ENCODE measurements around the gene ATP5F1D.
"Not testable (repeated sequence)": the region's sequence is repeated elsewhere in the genome, so short reads cannot be mapped to it uniquely, and the experiment has no call there.

The ATP5F1D gene

DNA sequence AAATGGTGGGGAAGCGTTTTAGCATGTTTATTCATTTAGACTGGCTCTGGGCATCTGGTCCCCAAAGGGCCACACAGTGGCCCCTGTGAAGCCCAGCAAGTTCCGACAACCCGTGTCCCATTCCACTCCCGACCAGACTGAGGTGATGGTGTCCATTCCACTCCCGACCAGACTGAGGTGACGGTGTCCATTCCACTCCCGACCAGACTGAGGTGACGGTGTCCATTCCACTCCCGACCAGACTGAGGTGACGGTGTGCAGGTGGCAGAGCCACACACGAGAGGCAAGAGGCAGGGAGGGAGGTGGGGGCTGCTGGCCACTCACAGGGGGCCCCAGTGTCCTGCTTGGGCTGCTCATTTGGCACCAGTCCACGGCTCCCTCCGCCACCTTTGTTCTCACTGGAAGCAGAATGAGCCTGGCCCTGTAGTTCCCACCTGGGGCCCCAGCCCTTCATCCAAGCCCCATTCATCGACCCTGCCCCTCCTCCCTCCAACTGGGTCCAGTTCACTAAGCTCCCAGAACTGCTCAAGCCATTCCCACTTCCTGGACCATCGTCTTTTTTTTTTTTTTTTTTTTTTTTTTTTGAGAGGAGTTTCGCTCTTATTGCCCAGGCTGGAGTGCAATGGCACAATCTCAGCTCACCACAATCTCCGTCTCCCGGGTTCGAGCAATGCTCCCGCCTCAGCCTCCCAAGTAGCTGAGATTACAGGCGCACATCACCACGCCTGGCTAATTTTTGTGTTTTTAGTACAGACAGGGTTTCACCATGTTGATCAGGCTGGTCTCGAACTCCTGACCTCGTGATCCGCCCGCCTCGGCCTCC lies 4.9 kb downstream of the ATP5F1D start:
- not testable (repeated sequence) for DNase-seq (ENCODE audit: low read depth in 1 of 2, low spot score in 1 of 2)

DNA sequence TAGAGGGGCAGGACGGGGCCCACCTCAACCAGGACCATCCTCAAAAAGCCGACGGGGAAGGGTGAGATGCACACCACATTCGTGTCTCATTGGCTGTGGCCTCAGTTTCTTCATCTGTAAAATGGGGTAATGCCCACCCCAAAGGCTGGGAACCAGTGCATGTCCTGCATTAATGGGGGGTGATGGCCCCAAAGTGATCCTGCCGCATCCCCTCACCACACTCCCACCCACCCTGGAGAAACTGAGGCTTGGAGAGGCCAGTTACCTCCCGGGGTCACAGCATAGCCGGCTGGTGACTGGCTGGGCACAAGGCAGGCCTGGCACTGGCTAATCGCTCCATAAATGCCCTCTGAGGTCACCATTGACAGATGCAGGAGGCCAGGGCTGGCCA lies 6.2 kb downstream of the ATP5F1D start:
- no peak for DNase-seq (ENCODE audit: low read depth in 1 of 2, low spot score in 1 of 2)

DNA sequence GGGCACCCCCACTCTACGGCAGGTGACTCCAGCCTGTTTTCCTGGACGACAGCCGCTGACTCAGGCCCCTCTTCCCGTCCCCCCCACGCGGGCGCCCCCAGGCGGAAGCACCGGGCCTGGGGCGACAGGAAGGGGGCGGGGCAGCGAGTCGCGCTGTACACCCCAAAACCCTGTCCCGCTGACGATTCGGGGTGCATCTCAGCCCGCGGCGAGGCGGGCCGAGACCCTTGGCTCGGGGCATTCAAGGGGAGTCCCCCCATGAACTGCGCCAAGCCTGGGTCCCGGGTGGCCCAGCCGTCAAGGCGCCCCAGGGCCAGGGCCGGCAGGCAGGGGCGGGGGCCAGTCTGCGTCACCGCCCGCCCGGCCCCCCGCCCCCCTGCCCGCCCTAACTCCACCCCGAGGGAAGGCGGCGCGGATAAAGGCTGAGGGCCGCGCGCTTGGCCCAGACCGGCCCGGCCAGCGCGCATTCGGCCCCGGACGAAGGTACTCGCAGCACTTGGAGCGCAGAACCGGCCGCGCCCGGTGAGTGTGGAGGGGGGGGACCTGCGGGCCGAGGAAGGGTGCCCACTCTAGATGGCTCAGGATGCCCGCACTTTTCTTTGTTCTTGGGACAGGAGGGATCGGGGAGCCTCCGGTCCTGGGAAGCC lies 6.7 kb downstream of the ATP5F1D start, which contains the start of gene MIDN:
Gene MIDN (plus strand): TSS at position 445 of the 647 bp plus-strand sequence. CDS start 1,714 bp downstream, outside the sequence.
- no peak for DNase-seq (ENCODE audit: low read depth in 1 of 2, low spot score in 1 of 2)

DNA sequence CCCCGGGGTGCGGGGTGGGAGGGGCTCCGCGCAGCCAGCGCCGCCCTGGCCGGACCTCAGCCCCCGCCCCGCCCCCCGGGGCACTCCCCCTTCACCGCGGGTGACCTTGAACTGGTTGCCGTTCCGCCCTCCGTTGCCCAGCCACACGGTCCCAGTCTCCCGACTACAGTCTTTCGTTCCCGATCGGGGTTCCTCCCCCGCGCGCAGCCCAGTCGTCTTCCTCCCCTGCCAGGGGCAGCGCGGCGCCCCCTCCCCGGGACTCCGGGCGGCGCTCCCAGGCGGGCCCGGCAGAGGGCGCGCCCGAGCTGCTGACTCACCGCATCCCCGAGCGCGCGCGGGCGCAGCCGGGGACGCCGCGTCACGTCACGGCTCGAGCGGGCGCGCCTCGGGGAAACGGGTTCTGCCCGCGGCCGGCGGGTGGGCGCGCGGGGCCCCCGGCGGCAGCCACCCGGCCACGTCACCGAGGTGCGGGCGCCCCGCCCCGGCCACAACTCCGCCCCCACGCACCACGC lies 7.3 kb downstream of the ATP5F1D start:
- DNase-seq (ENCODE audit: low read depth in 1 of 2, low spot score in 1 of 2), result peak; percentile 65 to 79

DNA sequence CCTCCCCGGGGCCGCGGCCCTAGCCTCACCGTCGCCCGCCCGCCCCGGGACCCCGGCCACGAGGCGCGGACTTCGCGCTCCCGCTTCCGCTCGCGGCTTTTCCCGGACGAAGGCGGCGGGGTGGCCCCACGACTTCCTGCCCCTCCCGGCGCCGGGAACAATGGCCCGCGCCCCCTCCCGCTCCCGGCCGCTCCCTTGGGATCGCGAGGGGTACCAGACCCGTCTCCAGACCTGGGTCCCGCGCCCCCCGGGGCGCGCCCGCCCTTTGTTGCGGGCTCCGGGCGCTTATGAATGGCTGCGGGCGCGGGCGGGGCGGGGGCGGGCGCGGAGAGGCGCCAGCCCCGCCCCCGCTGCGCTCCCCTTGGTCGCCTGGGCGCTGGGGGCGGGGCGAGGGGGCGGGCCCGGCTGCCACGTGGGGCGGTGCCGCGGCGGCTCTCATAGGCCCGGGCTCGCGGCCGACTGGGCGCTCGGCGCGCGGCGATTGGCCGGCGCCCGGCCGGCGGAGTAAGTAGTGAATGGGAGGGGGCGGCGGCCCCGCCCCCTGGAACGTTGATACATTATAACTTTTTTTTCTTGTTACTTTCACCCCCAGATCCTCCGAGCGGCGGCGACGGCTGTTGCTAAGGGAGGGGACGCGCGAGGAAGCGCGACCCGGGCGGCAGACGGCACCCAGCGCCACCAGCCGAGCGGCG lies 7.9 kb downstream of the ATP5F1D start:
- peak; percentile 91 to 92 for DNase-seq (ENCODE audit: low read depth in 1 of 2, low spot score in 1 of 2)

DNA sequence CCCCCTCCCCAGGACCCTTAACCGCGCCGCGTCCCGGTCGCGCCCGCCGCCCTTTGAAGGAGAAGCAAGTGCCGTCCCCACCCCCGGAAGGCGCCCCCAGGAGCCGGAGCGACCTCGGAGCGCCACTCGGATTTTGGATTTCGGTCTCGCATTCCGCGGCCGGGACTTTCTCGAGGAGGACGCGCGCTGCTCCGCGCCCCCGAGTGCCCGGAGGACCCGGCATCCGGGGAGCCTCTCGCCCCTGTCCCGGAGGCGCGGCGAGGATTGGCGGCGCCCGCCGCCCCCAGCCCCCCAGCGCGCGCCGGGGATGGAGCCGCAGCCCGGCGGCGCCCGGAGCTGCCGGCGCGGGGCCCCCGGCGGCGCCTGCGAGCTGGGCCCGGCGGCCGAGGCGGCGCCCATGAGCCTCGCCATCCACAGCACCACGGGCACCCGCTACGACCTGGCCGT lies 8.5 kb downstream of the ATP5F1D start:
- DNase-seq (ENCODE audit: low read depth in 1 of 2, low spot score in 1 of 2), result no peak

DNA sequence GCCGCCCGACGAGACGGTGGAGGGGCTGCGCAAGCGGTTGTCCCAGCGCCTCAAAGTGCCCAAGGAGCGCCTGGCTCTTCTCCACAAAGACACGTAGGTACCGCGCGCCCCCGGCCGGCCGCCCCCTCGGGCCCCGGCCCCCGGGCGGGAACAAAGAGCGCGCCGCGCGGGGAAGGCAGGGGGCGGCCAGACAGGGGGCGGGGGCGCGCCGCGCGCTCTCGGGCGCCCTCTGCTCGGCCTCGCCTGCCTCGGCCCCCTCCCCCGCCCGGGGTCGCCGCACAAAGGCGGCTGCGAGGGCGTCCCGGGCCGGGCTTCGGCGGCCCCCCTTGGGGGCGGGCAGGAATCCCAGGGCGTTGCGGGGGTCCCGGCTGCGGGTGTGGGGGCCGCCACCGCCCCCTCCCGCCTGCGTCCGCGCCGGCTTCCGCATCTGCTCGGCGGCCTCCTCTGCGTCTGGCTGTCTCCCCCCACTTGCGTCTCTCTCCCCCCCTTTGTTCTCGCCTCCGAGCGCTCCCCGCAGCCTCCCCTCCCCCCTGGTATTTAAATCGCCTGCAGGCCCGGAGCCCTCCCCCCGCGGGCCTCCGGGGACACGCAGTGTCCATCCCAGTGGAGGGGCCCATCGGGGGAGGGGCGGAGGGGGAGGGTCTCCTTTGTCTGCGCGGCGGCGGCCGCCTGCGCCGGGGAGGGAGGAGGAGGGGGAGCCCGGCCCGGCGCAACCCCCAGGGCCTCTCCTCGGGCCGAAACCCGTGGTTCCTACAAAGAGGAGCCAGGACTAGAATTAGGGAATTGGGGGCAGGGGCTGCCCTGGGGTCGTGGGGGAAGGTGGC lies 9.1 kb downstream of the ATP5F1D start:
- no peak for DNase-seq (ENCODE audit: low read depth in 1 of 2, low spot score in 1 of 2)

DNA sequence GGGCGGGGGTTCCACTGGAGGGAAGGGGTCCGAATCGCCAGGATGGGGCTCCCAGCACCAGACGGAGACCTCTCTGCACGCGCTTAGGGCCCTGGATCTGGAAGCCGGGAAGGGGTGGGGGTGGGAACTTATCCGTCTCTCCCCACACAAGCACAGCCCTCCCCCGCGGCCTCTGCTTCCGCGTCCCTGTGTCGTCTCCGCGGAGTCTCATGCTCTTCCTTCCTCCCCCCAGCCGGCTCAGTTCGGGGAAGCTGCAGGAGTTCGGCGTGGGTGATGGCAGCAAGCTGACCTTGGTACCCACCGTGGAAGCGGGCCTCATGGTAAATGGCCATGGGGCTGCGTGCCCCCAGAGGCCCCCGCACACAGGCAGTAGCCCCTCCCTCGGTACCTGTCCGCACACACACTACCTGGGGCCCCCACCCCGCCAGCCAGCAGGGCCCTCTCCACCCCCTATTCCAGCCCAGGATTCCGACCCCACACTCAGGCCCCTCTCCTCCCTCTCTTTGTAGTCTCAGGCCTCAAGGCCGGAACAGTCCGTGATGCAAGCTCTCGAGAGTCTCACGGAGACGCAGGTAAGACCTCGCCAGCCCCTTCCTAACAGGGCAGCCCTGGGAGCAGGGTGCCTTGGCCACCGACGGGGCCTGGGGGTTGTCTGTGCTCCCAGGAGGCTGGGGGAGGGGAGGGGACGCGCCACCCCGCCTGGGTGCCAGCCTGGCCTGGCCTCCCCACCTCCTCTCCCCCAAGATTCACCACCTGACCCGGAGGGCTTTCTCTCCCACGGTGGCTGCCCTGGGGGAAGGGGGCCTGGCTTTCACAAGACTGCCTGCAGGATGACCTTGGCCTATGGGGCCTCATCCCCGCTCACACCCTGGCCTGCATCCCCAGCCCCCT lies 10.0 kb downstream of the ATP5F1D start:
- peak in 1 of 2 donors; percentile 46 for DNase-seq (ENCODE audit: low read depth in 1 of 2, low spot score in 1 of 2)

DNA sequence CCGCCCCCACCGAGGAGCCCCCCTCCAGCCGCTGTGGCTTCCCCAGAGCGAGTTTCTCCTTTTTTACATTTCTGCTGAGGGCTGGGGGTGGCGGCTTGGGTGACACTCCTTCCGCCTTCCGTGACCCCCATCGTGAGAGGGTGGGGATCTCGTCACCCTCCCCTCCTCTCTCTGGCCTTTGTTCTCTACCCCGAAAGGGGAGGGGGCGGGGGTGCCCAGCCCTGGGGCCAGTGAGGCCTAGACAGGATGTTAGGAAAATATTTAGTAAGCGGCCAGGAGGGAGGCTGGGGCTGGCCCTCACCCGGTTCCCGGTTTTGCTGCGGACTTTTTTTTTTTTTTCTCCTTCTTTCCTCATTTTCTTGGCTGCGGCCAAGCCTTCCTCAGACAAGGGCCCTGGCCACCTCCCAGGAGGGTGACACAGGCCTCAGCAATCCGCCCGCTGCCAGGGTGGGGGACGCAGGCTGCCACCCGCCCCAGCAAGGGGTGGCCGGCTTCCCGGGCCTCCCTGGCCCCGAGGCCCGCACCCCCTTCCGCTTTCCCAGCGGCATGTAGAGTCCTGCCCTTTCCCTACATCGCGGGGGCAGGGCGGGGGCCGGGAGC lies 10.8 kb downstream of the ATP5F1D start:
- no peak for DNase-seq (ENCODE audit: low read depth in 1 of 2, low spot score in 1 of 2)

DNA sequence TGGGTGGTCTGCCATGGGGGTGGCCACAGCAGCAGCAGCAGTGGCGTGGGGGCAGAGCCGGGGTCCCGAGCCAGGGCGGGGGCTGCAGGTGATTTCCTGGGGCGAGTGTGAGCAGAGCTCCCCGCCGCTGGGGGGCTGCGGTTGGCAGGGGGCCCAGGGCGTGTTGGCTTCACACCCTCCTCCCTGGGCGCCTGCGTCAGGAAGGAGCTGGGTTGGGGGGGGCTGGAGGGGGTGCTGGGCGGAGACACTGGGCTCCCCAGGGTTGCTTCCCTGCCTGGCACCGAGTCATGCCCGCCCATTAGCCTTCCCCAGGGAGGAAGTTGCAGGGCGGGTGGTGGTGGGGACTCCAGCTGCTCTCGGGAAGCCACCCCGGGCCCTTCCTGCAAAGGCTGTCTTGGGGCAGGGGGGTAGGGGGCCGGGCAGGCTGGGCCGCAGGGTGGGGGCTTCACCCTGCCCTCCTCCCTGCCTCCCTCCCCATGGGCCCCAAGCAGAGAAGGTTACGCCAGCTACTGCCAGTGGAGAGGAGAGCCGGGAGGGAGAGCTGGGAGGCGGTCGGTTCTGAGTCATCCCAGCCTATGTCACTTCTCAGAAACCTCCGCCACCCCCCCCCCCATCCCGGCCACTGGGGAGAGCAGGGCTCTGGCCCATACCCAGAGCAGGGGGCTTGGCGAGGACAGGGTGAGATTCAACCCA lies 11.4 kb downstream of the ATP5F1D start:
- DNase-seq (ENCODE audit: low read depth in 1 of 2, low spot score in 1 of 2), result peak in 1 of 2 donors; percentile 56

DNA sequence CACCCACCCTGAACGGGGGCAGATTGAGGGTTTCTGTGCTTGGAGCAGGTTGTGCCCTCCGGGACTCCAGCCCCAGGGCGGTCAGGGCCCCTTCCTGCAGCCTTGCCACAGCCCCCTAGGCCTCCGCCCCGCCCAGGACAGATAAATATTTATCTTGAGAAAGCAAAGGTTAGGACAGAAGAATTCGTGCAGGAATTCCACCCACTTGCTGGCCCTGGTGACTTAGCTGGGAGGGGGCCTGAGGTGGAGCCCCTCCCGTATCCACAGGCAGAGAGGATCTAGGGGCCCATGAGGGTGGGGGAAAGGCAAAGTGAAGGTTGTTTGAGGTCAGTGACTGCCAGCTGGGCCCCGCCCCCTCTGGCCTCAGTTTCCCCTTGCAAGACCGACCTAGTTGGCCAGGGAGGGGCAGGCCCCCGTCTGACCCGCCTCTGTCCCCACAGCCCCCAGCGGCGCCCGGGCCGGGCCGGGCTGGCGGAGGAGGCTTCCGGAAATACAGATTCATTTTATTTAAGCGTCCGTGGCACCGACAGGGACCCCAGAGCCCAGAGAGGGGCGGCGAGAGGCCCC lies 12.0 kb downstream of the ATP5F1D start:
- DNase-seq (ENCODE audit: low read depth in 1 of 2, low spot score in 1 of 2), result no peak

DNA sequence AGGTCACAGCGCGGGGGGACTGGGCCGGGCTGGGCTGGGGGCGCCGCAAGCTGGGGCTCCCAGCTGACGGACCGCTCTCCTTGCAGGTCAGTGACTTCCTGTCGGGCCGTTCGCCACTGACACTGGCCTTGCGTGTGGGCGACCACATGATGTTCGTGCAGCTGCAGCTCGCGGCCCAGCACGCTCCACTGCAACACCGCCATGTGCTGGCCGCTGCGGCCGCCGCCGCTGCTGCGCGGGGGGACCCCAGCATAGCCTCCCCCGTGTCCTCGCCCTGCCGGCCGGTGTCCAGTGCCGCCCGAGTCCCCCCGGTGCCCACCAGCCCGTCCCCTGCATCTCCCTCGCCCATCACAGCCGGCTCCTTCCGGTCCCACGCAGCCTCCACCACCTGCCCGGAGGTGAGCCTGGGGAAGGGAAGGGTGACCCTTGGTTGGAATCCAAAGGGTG lies 12.6 kb downstream of the ATP5F1D start:
- DNase-seq (ENCODE audit: low read depth in 1 of 2, low spot score in 1 of 2), result no peak

DNA sequence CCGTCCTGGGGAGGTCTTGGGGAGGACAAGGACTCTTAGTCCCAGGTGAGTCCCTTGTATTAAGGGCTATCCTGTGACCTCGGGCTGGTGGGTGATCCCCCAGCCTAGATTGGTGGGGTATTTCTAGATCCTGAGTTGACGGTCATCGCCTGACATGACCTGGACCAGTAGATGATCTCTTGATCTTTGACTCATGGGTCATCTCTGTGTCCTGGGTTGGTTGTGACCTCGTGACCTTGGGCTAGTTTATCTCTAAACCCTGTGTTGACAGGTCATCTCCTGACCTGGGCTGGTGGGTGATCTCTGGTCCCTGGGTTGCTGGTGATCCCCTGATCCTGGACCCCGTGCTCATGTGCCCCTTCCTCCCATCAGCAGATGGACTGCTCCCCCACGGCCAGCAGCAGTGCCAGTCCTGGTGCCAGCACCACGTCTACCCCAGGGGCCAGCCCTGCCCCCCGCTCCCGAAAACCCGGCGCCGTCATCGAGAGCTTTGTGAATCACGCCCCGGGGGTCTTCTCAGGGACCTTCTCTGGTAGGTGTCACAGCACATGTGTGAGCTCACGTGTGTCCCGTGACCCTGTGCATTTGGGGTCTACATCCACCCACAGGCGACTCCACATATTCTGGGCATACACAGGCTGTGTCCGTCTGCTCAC lies 13.1 kb downstream of the ATP5F1D start:
- DNase-seq (ENCODE audit: low read depth in 1 of 2, low spot score in 1 of 2), result no peak

DNA sequence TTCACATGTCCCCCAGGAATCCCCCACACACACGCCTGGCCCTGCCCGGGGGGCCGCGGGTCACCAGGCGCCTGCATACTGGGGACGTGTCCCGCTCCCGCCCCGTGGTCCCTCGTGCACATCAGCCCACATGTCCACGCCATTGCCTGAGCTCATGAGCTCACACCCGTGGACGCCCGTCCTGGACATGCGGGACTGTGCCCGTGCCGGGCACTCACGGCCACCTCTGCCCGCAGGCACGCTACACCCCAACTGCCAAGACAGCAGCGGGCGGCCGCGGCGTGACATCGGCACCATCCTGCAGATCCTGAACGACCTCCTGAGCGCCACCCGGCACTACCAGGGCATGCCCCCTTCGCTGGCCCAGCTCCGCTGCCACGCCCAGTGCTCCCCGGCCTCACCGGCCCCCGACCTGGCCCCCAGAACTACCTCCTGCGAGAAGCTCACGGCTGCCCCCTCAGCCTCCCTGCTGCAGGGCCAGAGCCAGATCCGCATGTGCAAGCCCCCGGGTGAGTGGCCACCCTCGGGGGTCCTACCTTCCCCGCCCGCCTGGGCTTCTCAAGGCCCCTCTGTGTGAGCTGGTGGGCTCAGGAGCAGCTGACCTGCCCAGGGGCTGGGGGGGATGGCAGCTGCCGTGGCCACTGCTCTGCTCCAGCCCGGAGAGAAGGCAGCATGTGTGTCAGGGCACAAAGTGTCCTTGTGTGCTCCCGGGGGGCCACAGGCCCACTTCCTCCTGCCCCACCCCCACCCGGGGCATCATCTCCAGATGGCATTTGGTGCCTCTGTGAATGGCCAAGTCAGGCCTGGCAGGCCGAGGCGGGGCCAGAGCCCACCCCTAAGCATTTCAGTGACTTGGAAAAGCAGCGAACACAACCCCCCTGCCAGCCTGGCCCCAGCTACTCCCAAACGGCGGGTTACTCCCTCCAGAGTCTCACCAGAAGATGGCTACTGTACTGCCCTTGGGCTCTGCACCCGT lies 13.9 kb downstream of the ATP5F1D start:
- DNase-seq (ENCODE audit: low read depth in 1 of 2, low spot score in 1 of 2), result no peak

DNA sequence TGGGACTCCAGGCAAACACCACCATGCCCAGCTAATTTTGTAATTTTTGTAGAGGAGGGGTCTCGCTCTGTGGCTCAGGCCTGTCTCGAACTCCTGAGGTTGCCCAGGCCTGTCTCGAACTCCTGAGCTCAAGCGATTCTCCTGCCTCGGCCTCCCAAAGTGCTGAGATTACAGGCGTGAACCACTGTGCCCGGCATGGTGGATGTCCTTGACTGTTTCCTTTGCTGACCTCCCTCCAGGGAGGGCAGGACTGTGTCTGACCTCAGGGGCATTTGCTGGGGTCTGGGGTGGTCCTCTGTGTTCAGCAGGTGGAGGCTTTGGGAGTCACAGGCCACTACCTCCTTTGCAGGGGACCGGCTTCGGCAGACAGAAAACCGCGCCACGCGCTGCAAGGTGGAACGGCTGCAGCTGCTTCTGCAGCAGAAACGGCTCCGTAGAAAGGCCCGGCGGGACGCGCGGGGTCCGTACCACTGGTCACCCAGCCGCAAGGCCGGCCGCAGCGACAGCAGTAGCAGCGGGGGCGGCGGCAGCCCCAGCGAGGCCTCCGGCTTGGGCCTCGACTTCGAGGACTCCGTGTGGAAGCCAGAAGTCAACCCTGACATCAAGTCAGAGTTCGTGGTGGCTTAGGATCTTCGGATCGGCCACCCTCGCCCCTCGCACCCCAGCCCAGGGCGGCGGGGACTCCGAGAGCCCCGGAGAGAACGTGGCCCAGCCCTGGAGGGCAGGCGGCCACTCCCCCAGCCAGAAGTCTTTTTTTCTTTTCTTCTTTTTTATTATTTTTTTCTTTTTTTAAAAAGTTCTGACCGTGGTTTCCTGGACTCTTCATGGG lies 15.3 kb downstream of the ATP5F1D start:
- no peak for DNase-seq (ENCODE audit: low read depth in 1 of 2, low spot score in 1 of 2)
